SKM-1 treated with dmso at 0.1 percent for 144 hours (cell line): ENCODE data around the gene TDP1.

Source experiments
- DNase-seq: peaks from one replicate; lab custom pipeline; 2025; ENCODE audit not compliant: unreplicated experiment; lab: John Stamatoyannopoulos, UW

The TDP1 gene

GRCh38 chr14:89941830-89942377, 13.8 kb upstream of the TDP1 start:
- no peak for DNase-seq

- no peak for DNase-seq
Measured at GRCh38 chr14:89947344-89947743, 8.4 kb upstream of the TDP1 start.

- DNase-seq, result no peak
Measured at GRCh38 chr14:89952576-89952975, 3.2 kb upstream of the TDP1 start.

- DNase-seq, result no peak
Measured at GRCh38 chr14:89953602-89954001, 2.1 kb upstream of the TDP1 start.

- peak; percentile 92 for DNase-seq
Measured at GRCh38 chr14:89954070-89955021, 1.4 kb upstream of the TDP1 start, which contains the start of gene EFCAB11. TSS of gene EFCAB11 (minus strand) at chr14:89954730. CDS start at chr14:89954660, 70 bp downstream.

GRCh38 chr14:89955022-89955744, 544 bp upstream of the TDP1 start:
- DNase-seq, result no peak

GRCh38 chr14:89956661-89957009, 908 bp downstream of the TDP1 start:
- DNase-seq, result no peak

- DNase-seq, result no peak
Measured at GRCh38 chr14:89957376-89957775, 1.6 kb downstream of the TDP1 start.

- no peak for DNase-seq
Measured at GRCh38 chr14:89957791-89958190, 2.1 kb downstream of the TDP1 start.

GRCh38 chr14:89958966-89959365, 3.2 kb downstream of the TDP1 start:
- no peak for DNase-seq

GRCh38 chr14:89959853-89960445, 4.2 kb downstream of the TDP1 start:
- no peak for DNase-seq

GRCh38 chr14:89960914-89961313, 5.2 kb downstream of the TDP1 start:
- DNase-seq, result no peak

GRCh38 chr14:89963288-89963978, 7.7 kb downstream of the TDP1 start:
- no peak for DNase-seq

GRCh38 chr14:89965839-89966238, 10.1 kb downstream of the TDP1 start:
- no peak for DNase-seq

GRCh38 chr14:89973234-89973823, 17.6 kb downstream of the TDP1 start:
- peak; percentile 4 for DNase-seq

GRCh38 chr14:89977668-89978067, 21.9 kb downstream of the TDP1 start:
- DNase-seq, result no peak

GRCh38 chr14:89978656-89979055, 22.9 kb downstream of the TDP1 start:
- no peak for DNase-seq

- no peak for DNase-seq
Measured at GRCh38 chr14:89983375-89983774, 27.6 kb downstream of the TDP1 start.

GRCh38 chr14:89986462-89987160, 30.9 kb downstream of the TDP1 start:
- no peak for DNase-seq

GRCh38 chr14:89987161-89987475, 31.4 kb downstream of the TDP1 start:
- DNase-seq, result no peak
